ENCODE measurements around the gene PGAP1.

GRCh38 chr2:196967775-196968174 lies 41.3 kb upstream of the PGAP1 start:
- TF ChIP-seq EZH2 (IDR thresholded peaks at IDR 0.05; ENCODE audit: low read depth, low read length, severe bottlenecking) = no peak
- no peak for TF ChIP-seq CHD1 (IDR thresholded peaks at IDR 0.05; ENCODE audit: low read depth, low read length)
- TF ChIP-seq SUZ12 (IDR thresholded peaks at IDR 0.05; ENCODE audit: low read length) = no peak
- TF ChIP-seq CTCF (IDR thresholded peaks at IDR 0.05; ENCODE audit: control extremely low read depth in 1 of 3, insufficient read depth in 1 of 3, low read depth in 1 of 3, low read length in 3 of 3) = no peak
- TF ChIP-seq POLR2A (IDR thresholded peaks at IDR 0.05; ENCODE audit: control extremely low read depth in 1 of 2, low read depth in 2 of 2, low read length in 2 of 2) = no peak
- no peak for TF ChIP-seq SIN3A (conservative IDR thresholded peaks at IDR 0.05 in 1 of 2, IDR thresholded peaks at IDR 0.05 in 1 of 2; ENCODE audit: low read depth in 1 of 2, low read length in 2 of 2)
- TF ChIP-seq EP300 (IDR thresholded peaks at IDR 0.05; ENCODE audit: borderline replicate concordance in 1 of 2, low read depth in 2 of 2, low read length in 2 of 2) = no peak
- TF ChIP-seq POLR2AphosphoS5 (IDR thresholded peaks at IDR 0.05; ENCODE audit: low read depth, low read length) = no peak

All from H1 (cell line).